SU-DHL-6 (cell line): ENCODE results near the gene RAC2.
"Not testable (repeated sequence)": the region's sequence is repeated elsewhere in the genome, so short reads cannot be mapped to it uniquely, and the experiment has no call there.

Experiments
- EZH2phosphoT487 ChIP-seq: fragments of 200-600 bp; sonication (generic), shearing (Covaris generic); conservative IDR thresholded peaks from 2 replicates; pipeline ENCODE4 v1.6.1; 2018; ENCODE audit warnings: mild to moderate bottlenecking, antibody characterized with exemption, low read length, moderate library complexity, mixed read lengths
- TF ChIP-seq, protein P1 (sequence below): fragments of 200-600 bp; sonication (generic); IDR thresholded peaks from one replicate; pipeline ENCODE4 v1.5.1; 2017; ENCODE audit warnings: antibody characterized with exemption, mild to moderate bottlenecking, low read length, moderate library complexity; ENCODE audit not compliant: insufficient read depth, poor library complexity, severe bottlenecking

DNA sequence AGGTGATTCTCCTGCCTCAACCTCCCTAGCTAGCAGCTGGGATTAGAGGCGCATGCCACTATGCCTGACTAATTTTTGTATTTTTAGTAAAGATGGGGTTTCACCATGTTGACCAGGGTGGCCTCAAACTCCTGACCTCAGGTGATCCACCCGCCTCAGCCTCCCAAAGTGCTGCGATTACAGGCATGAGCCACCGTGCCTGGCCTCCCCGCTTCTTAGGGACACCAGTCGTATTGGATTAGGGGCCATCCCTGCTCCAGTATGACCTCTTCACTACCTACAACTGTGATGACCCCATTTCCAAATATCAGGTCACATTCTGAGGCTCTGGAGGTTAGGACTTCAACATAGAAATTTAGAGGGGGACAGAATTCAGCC is 42.6 kb downstream of the RAC2 start:
- TF ChIP-seq, protein P1, sequence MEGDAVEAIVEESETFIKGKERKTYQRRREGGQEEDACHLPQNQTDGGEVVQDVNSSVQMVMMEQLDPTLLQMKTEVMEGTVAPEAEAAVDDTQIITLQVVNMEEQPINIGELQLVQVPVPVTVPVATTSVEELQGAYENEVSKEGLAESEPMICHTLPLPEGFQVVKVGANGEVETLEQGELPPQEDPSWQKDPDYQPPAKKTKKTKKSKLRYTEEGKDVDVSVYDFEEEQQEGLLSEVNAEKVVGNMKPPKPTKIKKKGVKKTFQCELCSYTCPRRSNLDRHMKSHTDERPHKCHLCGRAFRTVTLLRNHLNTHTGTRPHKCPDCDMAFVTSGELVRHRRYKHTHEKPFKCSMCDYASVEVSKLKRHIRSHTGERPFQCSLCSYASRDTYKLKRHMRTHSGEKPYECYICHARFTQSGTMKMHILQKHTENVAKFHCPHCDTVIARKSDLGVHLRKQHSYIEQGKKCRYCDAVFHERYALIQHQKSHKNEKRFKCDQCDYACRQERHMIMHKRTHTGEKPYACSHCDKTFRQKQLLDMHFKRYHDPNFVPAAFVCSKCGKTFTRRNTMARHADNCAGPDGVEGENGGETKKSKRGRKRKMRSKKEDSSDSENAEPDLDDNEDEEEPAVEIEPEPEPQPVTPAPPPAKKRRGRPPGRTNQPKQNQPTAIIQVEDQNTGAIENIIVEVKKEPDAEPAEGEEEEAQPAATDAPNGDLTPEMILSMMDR: not testable (repeated sequence)
- TF ChIP-seq EZH2phosphoT487: not testable (repeated sequence)
